Esophagus (tissue), 2 donors: ENCODE measurements around the gene BGN. TPM values are rescaled to one million over a fixed set of nuclear protein-coding genes. Genes with fewer than 3 reads are reported as not detected.

Experiments used
- H3K27ac ChIP-seq, 2 donors: one replicate each; pipeline ENCODE4 v1.5.1; 2013; ENCODE audit warnings: low read depth in 2 of 2, mild to moderate bottlenecking in 2 of 2, inconsistent platforms in 1 of 2, low read length in 1 of 2, moderate library complexity in 1 of 2
- H3K27me3 ChIP-seq, 2 donors: one replicate each; pipeline ENCODE4 v1.6.1; 2013; ENCODE audit warnings: low read length in 2 of 2, control low read depth in 1 of 2, mild to moderate bottlenecking in 1 of 2; ENCODE audit not compliant: insufficient read depth in 2 of 2, control insufficient read depth in 1 of 2
- H3K36me3 ChIP-seq, 2 donors: one replicate each; pipeline ENCODE4 v1.6.1; 2013; ENCODE audit warnings: low read length in 1 of 2; ENCODE audit not compliant: control insufficient read depth in 2 of 2, insufficient read depth in 2 of 2
- H3K4me1 ChIP-seq, 2 donors: one replicate each; pipeline ENCODE4 v1.6.1; 2013; ENCODE audit warnings: low read length in 1 of 2; ENCODE audit not compliant: control insufficient read depth in 2 of 2, insufficient read depth in 2 of 2
- H3K4me3 ChIP-seq, 2 donors: one replicate each; pipeline ENCODE4 v1.5.1; 2013; ENCODE audit warnings: low read length in 2 of 2, mild to moderate bottlenecking in 2 of 2, low read depth in 1 of 2, moderate library complexity in 1 of 2
- H3K9me3 ChIP-seq, 2 donors: one replicate each; pipeline ENCODE4 v1.6.1; 2013; ENCODE audit warnings: mild to moderate bottlenecking in 2 of 2, low read depth in 1 of 2, low read length in 1 of 2, moderate library complexity in 1 of 2; ENCODE audit not compliant: control insufficient read depth in 2 of 2, insufficient read depth in 1 of 2
- WGBS, 2 donors: extraction: QIAGEN DNeasy Blood & Tissue Kit; methylation state at CpG; one replicate each; pipeline ENCODE4 v1.1.7; 2013; 5-methylcytosine and 5-hydroxymethylcytosine counted together
- polyA plus RNA-seq, 2 donors: library from polyadenylated mRNA; stranded (reverse); fragments of 200-250 nt; gene quantifications; one replicate each; pipeline ENCODE4 v1.2.3, GENCODE V29; 2013
- donor health status: healthy with polysubstance abuse.
- donor health status: Bipolar disorder and iron deficiency.

Gene BGN
- 10 to 100 TPM; 11.6 to 13.4 TPM for polyA plus RNA-seq

DNA sequence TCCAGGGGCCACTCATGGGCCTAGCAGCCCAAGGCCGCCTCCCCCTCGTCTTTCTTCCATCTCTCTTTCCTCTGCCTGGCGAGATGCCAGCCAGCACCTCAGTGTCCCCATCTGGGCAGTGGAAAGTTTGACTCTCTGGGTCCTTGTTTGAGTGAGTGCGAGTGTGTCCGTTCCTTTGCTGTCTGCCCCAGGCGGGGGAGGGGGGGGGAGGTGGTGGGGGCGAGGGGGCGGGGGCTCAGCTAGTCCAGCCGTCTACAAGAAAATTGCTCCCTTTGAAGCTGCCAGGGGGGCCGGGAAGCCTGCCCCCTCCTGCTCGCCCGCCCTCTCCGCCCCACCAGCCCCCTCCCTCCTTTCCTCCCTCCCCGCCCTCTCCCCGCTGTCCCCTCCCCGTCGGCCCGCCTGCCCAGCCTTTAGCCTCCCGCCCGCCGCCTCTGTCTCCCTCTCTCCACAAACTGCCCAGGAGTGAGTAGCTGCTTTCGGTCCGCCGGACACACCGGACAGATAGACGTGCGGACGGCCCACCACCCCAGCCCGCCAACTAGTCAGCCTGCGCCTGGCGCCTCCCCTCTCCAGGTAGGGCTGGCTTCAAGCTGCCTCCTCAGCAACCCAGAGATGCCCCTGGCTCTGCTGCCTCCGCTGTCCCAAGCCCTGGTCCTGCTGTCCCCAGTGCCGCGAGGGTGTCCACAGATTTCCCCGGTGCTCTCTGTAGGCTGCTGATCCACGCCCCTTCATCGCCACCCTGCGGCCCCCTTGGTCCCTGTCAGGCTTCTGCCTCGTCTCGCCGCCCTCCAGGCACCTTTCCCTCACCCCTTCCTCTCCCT is at the start of gene BGN:
Gene BGN (plus strand): TSS at position 440 of the 821 bp plus-strand sequence. CDS start 9,652 bp downstream, outside the sequence.
- H3K4me1 ChIP-seq, result peaks cover 0 to 15% of the 10 kb centered on the region in 2 donors
- peak within 1 kb of the TSS in 1 of 2 donors; percentile 45 for H3K27ac ChIP-seq
- WGBS, 2 donors, result 6 to 48% methylated on average over 30 to 36 of the region's 41 CpGs
- H3K36me3 ChIP-seq, result no peaks in the 10 kb centered on the region
- no peaks in the 10 kb centered on the region for H3K27me3 ChIP-seq
- H3K4me3 ChIP-seq, result peak within 1 kb of the TSS in 1 of 2 donors; percentile 29
- no peaks in the 10 kb centered on the region for H3K9me3 ChIP-seq

DNA sequence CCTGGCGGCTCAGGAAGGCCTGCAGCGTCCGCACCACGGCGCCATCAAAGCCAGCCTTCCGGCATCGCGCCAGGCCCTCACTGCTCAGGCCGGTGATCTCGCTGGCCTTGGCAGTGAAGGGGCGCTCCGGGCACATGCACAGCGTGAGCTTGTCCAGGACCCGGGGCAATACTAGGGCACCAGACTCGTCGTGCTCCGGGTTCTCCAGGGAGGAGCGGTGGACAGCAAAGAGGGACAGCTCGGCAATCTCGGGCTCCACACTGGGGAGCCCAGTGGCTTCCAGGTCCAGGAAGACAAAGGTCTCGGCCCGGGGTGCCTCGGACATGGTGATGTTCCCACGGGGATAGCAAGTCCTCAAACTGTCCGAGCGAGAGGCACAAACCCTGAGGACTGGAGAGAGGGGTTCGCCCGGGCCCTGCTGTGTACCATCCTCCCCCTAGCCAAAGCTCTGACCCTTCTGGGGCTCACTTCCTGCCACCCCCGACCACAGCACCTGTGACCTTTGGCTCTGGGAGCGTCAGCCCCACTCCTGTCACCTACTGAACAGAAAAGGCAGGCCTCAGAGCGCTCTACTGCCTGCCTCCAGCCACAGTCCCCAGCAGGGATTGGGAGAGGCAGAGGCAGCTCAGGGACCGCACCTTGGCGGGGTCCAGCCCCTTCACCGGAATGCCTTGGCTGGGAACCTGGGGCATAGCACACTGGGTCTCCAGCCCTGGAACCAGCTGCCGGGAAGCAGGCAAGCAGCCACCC is 49.5 kb upstream of the BGN start:
- 80 to 86% methylated on average over 33 to 35 of the region's 35 CpGs for WGBS, 2 donors
- H3K36me3 ChIP-seq, result no peaks in the 10 kb centered on the region

DNA sequence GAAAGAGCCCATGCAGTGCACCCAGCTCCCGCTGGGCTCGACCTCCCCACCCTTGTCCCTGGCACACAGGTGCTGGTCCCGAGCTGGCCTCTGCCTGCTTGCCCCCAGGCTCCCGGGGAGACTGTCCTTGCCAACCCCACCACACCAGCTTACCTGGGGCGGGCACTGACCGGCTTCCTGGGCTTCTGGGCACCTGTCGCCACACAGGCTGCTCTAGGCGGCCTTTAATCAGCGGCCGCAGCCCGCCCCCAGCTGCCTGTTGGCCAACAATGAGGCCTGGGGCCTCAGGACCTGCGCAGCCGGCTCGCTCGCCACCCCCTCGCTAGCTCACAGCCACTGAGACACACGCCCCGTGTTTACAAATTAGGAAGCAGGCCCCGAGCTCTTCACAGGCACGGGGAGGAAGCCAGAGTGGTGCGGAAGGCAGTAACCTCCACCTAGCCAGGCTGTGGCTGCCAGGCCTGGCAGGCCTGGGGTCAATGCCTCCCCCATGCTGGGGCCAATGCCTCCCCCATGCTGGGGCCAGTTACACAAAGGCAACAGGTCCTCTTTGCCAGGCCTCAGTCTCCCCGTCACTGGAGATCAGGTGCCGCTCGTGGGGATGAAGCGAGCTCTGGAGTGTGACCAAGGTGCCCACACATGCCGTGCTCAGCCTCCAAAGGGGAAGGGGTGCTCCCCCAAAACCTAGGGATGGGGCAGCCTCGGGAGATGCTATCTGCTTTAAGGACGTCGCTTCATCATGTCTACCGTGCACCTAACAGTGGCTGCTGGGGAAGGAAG is 48.7 kb upstream of the BGN start, which contains the start of gene TREX2:
Gene TREX2 (minus strand): TSS at position 201 of the 780 bp plus-strand sequence. CDS start 626 bp downstream, outside the sequence.
- no peaks in the 10 kb centered on the region for H3K27me3 ChIP-seq
- H3K4me3 ChIP-seq, result no peak within 1 kb of the TSS
- no peaks in the 10 kb centered on the region for H3K36me3 ChIP-seq
- no peak within 1 kb of the TSS for H3K27ac ChIP-seq
- H3K9me3 ChIP-seq, result no peaks in the 10 kb centered on the region
- peaks cover 0 to 5% of the 10 kb centered on the region in 2 donors for H3K4me1 ChIP-seq
- 73 to 74% methylated on average over 28 to 30 of the region's 30 CpGs for whole genome bisulfite sequencing, 2 donors

More for the DNA sequence above, 49.5 kb upstream of the BGN start:
- no peak overlapping the region for H3K4me3 ChIP-seq
- no peak overlapping the region for H3K27ac ChIP-seq
- H3K9me3 ChIP-seq, result no peaks in the 10 kb centered on the region
- peaks cover 0 to 5% of the 10 kb centered on the region in 2 donors for H3K4me1 ChIP-seq
- H3K27me3 ChIP-seq, result no peaks in the 10 kb centered on the region

DNA sequence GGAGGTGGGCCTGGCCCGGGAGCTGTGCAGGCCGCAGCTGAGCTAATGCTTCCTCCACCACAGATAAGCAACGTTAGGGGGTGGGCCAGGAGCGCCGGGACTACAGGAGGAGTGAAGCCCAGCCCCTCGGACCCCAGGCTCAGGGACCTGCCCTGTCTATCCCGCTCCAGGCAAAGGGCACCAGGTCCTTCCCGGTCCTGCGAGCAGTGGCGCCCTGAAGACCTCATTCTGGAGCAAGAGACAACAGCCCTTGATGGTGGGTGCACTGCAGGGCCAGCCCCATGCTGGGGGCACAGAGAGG is 48.2 kb upstream of the BGN start:
- WGBS, 2 donors, result 85 to 87% methylated on average over 10 of the region's 10 CpGs
- Histone ChIP-seq H3K9me3 (no peaks in the 10 kb centered on the region), H3K36me3 (no peaks in the 10 kb centered on the region), H3K27me3 (no peaks in the 10 kb centered on the region), H3K4me3 (no peak overlapping the region), H3K27ac (no peak overlapping the region), H3K4me1 (peaks cover 0 to 5% of the 10 kb centered on the region in 2 donors)

DNA sequence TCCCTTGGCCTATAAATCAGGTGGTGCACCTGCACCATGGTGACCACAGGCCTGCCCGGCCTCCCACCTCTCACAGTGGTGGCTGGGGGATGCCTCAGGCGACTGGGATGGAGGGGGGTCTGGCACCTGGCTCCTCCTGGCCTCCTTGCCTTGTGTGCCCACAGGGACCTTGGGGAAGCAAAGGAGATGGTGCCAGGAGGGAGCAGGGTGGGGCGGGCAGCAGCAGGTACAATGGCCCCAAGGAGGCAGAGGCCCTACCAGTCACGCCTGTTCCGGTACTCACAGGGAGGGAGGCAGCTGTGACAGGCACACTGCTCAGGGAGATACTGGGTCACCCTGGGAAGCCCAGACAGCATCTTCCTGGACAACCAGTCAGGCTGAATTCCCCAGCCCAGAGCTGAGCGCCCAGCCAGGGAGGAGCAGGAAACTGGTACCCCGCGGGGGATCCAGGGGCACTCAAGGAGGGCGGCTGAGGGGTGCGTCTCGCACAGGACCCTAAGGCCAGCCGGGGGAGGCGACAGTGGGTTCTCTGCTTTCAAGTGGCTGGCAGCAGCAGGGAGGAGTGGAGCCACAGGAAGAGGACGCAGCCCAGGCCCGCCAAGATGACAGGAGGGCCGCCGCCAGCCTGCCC is 47.7 kb upstream of the BGN start:
- no peaks in the 10 kb centered on the region for H3K27me3 ChIP-seq
- WGBS, 2 donors, result 90 to 91% methylated on average over 16 to 17 of the region's 17 CpGs
- H3K9me3 ChIP-seq, result no peaks in the 10 kb centered on the region
- H3K4me1 ChIP-seq, result peaks cover 0 to 5% of the 10 kb centered on the region in 2 donors
- H3K27ac ChIP-seq, result no peak overlapping the region
- no peak overlapping the region for H3K4me3 ChIP-seq
- no peaks in the 10 kb centered on the region for H3K36me3 ChIP-seq

DNA sequence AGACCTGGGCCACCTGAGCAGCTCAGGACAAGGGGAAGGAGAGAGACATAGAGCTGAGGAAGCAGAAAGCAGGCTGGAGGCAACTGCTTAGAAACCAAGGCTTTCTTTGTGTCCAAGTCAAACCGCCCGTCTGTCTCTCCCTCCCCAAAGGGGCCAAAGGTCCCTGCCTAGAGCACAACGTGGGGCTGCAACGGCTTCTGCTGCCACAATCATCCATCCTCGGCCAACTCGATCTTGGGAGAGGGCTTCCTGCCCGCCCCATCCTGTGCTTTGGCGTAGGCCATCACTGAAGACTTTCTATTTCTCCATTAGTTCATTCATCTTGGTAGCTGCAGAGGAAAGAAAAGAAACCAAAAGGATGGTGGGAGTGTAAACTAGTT is 47.2 kb upstream of the BGN start:
- H3K9me3 ChIP-seq, result no peaks in the 10 kb centered on the region
- no peak overlapping the region for H3K27ac ChIP-seq
- no peak overlapping the region for H3K4me3 ChIP-seq
- H3K4me1 ChIP-seq, result peaks cover 0 to 5% of the 10 kb centered on the region in 2 donors
- H3K27me3 ChIP-seq, result no peaks in the 10 kb centered on the region
- 84 to 89% methylated on average over 8 of the region's 8 CpGs for WGBS, 2 donors
- H3K36me3 ChIP-seq, result no peaks in the 10 kb centered on the region

DNA sequence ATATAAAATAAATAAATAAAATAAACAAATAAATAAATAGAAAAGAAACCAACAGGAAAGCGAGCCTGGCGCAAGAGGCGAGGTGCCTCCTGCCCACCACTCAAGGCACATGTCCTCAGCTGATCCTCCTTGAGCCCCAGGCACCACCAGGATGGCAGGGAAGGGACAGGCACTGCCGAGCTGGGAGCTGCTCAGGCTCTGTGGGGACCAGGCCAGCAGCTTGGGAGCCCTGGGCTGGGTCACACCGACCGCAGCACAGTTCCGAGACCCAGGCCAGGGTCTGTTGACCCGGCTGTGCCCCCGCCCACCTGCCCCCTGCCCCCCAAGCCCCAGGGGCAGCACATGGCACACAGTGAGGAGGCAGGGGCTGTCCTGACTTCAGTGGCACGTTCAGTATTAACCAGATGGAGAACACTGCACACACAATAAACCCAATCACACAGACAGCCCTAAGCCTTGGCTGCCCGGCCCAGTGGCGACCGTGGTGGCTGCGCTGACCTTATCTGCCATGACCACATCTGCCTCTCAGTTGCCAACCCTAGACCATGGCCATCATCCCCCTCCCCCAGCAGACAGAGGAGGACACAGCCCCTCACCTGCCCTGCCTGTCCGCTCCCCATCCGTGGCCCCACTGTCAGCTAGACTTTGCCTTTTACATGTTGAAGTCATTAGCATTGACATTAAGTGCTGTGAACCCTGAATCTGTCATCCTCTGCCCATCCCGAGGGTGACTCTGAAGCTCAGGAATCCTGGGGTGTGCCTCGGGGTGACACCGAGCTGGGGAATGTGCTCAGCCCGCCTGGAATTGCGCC is 46.0 kb upstream of the BGN start:
- H3K4me3 ChIP-seq, result no peak overlapping the region
- H3K4me1 ChIP-seq, result peaks cover 0 to 5% of the 10 kb centered on the region in 2 donors
- H3K27me3 ChIP-seq, result no peaks in the 10 kb centered on the region
- WGBS, 2 donors, result 91 to 96% methylated on average over 21 of the region's 21 CpGs
- H3K9me3 ChIP-seq, result no peaks in the 10 kb centered on the region
- H3K36me3 ChIP-seq, result no peaks in the 10 kb centered on the region
- no peak overlapping the region for H3K27ac ChIP-seq

DNA sequence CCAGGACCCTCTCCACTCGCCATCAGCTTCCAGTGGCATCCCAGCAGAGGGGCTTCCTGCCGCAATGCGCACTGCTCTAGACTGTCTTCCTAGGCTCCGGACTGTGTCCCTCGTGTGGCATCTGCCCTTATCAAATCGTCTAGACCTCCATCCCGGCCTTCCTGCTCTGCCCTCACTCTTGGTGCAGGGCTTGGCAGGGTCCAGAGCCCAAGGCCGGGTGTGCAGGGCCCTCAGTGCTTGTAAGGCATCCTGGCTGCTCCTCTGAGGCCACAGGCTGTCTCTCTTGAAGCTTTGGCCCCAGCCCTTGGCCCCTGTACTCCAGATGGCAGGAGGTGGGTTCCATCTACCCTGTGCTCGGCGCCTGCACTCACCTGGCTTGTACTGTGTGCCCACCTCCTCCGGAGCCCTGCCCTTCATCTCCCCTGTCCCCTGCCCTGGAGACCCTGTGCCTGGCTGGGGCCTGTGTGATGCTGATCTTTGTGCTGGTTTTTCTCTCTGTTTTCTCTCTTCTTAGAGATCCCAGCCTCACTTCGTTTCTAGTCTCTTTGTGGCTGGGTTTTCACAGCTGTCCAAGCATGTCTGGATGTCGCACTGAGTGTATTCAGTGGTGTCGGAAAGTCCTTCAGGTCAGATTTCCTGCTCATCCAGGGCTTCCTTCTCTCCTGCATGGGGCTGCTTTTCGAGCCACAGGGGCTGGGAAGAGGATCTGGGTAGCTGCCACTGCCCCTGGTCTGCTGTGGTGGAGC is 45.2 kb upstream of the BGN start:
- Histone ChIP-seq H3K9me3 (no peaks in the 10 kb centered on the region), H3K27ac (no peak overlapping the region), H3K36me3 (no peaks in the 10 kb centered on the region), H3K4me1 (peaks cover 0 to 5% of the 10 kb centered on the region in 2 donors), H3K27me3 (no peaks in the 10 kb centered on the region), H3K4me3 (no peak overlapping the region)
- 89 to 93% methylated on average over 15 of the region's 15 CpGs for WGBS, 2 donors
